ENCODE data around the gene NPAS3.

Gene NPAS3

GRCh38 chr14:33576014-33576413 is 637.3 kb downstream of the NPAS3 start:
- no peak for TF ChIP-seq CTCF (IDR thresholded peaks at IDR 0.05; ENCODE audit: borderline replicate concordance, insufficient read depth, low read depth, low read length)
- no peak overlapping the region for H3K4me3 ChIP-seq (ENCODE audit: low read depth, low read length)

GRCh38 chr14:33578461-33579216 is 640.0 kb downstream of the NPAS3 start:
- H3K4me3 ChIP-seq (ENCODE audit: low read depth, low read length) = no peak overlapping the region
- TF ChIP-seq CTCF (IDR thresholded peaks at IDR 0.05; ENCODE audit: borderline replicate concordance, insufficient read depth, low read depth, low read length) = no peak

GRCh38 chr14:33580231-33580749 is 641.6 kb downstream of the NPAS3 start:
- no peak for TF ChIP-seq CTCF (IDR thresholded peaks at IDR 0.05; ENCODE audit: borderline replicate concordance, insufficient read depth, low read depth, low read length)
- no peak overlapping the region for H3K4me3 ChIP-seq (ENCODE audit: low read depth, low read length)

- no peak for TF ChIP-seq CTCF (IDR thresholded peaks at IDR 0.05; ENCODE audit: borderline replicate concordance, insufficient read depth, low read depth, low read length)
Observed at GRCh38 chr14:33580841-33581240, 642.2 kb downstream of the NPAS3 start.

GRCh38 chr14:33584697-33585096 is 646.0 kb downstream of the NPAS3 start:
- H3K4me3 ChIP-seq (ENCODE audit: low read depth, low read length) = no peak overlapping the region
- no peak for TF ChIP-seq CTCF (IDR thresholded peaks at IDR 0.05; ENCODE audit: borderline replicate concordance, insufficient read depth, low read depth, low read length)

More at GRCh38 chr14:33580841-33581240, 642.2 kb downstream of the NPAS3 start:
- no peak overlapping the region for H3K4me3 ChIP-seq (ENCODE audit: low read depth, low read length)

- TF ChIP-seq CTCF (IDR thresholded peaks at IDR 0.05; ENCODE audit: borderline replicate concordance, insufficient read depth, low read depth, low read length) = no peak
Observed at GRCh38 chr14:33586806-33587205, 648.1 kb downstream of the NPAS3 start.

GRCh38 chr14:33587791-33588190 is 649.1 kb downstream of the NPAS3 start:
- no peak for TF ChIP-seq CTCF (IDR thresholded peaks at IDR 0.05; ENCODE audit: borderline replicate concordance, insufficient read depth, low read depth, low read length)
- no peak overlapping the region for H3K4me3 ChIP-seq (ENCODE audit: low read depth, low read length)

More at GRCh38 chr14:33586806-33587205, 648.1 kb downstream of the NPAS3 start:
- no peak overlapping the region for H3K4me3 ChIP-seq (ENCODE audit: low read depth, low read length)

Data from GM12875 (cell line).